HCT116 (cell line): Measurements from ENCODE around the gene AK6. TPM values are rescaled to one million over a fixed set of nuclear protein-coding genes. Genes with fewer than 3 reads are reported as not detected.

ENCODE experiments used
- ATAC-seq: fragments of 200-7000 bp; cut with Tn5 transposase; 2 replicates; pipeline ENCODE4 v1.9.1; 2020; ENCODE audit warnings: mild to moderate bottlenecking, moderate library complexity
- BruUV-seq: library from RNA; stranded (reverse); fragments of 400-500 nt; replicated peaks from 2 replicates; lab custom pipeline; 2021; lab: Mats Ljungman, UMichigan
- CTCF ChIA-PET: fragments of 300-600 bp; sonication (Branson Sonifier 250); formaldehyde crosslinking; loops from one replicate; lab custom pipeline; 2021; ENCODE audit warnings: antibody characterized with exemption; lab: Charles Lee
- POLR2A ChIA-PET: fragments of 300-600, 350-600 bp; sonication (Branson Sonifier 250); formaldehyde crosslinking; loops from one replicate; lab custom pipeline; 2021; ENCODE audit warnings: antibody characterized with exemption; lab: Charles Lee
- RAD21 ChIA-PET, 2 experiments: fragments of 300-600 bp; sonication (Branson Sonifier 250); formaldehyde crosslinking; loops; one replicate each; lab custom pipeline; 2023; ENCODE audit warnings: low total read pairs in 2 of 2; ENCODE audit not compliant: uncharacterized antibody in 2 of 2, unreplicated experiment in 2 of 2, low non-redundant PET in 1 of 2; lab: Charles Lee
- DNase-seq: peaks from one replicate; pipeline ENCODE4 v3.0.0-alpha.2; 2010; ENCODE audit warnings: low read depth, low spot score
- H2AFZ ChIP-seq: fragments of 200-600 bp; shearing (Covaris generic), sonication (generic); 2 replicates; pipeline ENCODE4 v1.6.1; 2017; ENCODE audit warnings: low read depth, mixed run types, mixed read lengths, antibody characterized with exemption, low read length; ENCODE audit not compliant: poor library complexity, severe bottlenecking
- H3K27ac ChIP-seq: 2 replicates; pipeline ENCODE4 v1.5.1; 2012; ENCODE audit warnings: low read depth, low read length
- H3K27me3 ChIP-seq: fragments of 200-600 bp; sonication (generic); 2 replicates; pipeline ENCODE4 v1.6.1; 2016; ENCODE audit warnings: mixed run types, low read length, mixed read lengths; ENCODE audit not compliant: insufficient read depth
- H3K36me3 ChIP-seq, 2 experiments: fragments of 200-500 bp in 1 of 2; fragments of 200-600 bp in 1 of 2; sonication (Bioruptor generic) in 1 of 2; sonication (generic) in 1 of 2; 2 replicates each; pipeline versions ENCODE4 v1.5.1 to v1.6.1; 2014 to 2016; ENCODE audit warnings: low read length in 2 of 2, inconsistent platforms in 1 of 2, mixed read lengths in 1 of 2, mixed run types in 1 of 2; ENCODE audit not compliant: insufficient read depth in 2 of 2, control insufficient read depth in 1 of 2
- H3K4me1 ChIP-seq, 2 experiments: fragments of 200-600 bp in 1 of 2; sonication (generic) in 1 of 2; 2 replicates each; pipeline versions ENCODE4 v1.5.1 to v1.6.1; 2012 to 2017; ENCODE audit warnings: low read length in 2 of 2, inconsistent platforms in 1 of 2, mild to moderate bottlenecking in 1 of 2, mixed read lengths in 1 of 2, mixed run types in 1 of 2, moderate library complexity in 1 of 2; ENCODE audit not compliant: insufficient read depth in 2 of 2, control insufficient read depth in 1 of 2
- H3K4me2 ChIP-seq: fragments of 200-600 bp; sonication (generic); 2 replicates; pipeline ENCODE4 v1.6.1; 2017; ENCODE audit warnings: mixed run types, low read length, mixed read lengths
- H3K4me3 ChIP-seq, 2 experiments: fragments of 200-600 bp in 1 of 2; sonication (generic) in 1 of 2; replicated peaks in 1 of 2; 2 replicates each; pipeline ENCODE4 v1.5.1; 2011 to 2016; ENCODE audit warnings: low read length in 2 of 2, control low read depth in 1 of 2, low read depth in 1 of 2, mild to moderate bottlenecking in 1 of 2, mixed read lengths in 1 of 2, mixed run types in 1 of 2
- H3K79me2 ChIP-seq: fragments of 200-600 bp; sonication (generic); 2 replicates; pipeline ENCODE4 v1.6.1; 2017; ENCODE audit warnings: mild to moderate bottlenecking, mixed run types, low read length, moderate library complexity, mixed read lengths; ENCODE audit not compliant: insufficient read depth
- H3K9ac ChIP-seq: fragments of 200-600 bp; sonication (generic); 2 replicates; pipeline ENCODE4 v1.6.1; 2016; ENCODE audit warnings: low read length, mixed read lengths
- H3K9me2 ChIP-seq: fragments of 200-600 bp; sonication (generic), shearing (Covaris generic); 2 replicates; pipeline ENCODE4 v1.6.1; 2017; ENCODE audit warnings: mixed run types, mild to moderate bottlenecking, moderate library complexity; ENCODE audit not compliant: insufficient read depth
- H3K9me3 ChIP-seq, 2 experiments: fragments of 200-500 bp in 1 of 2; fragments of 200-600 bp in 1 of 2; sonication (Bioruptor generic) in 1 of 2; sonication (generic) in 1 of 2; 2 replicates each; pipeline ENCODE4 v1.6.1; 2014 to 2017; ENCODE audit warnings: low read length in 2 of 2, mixed read lengths in 2 of 2, inconsistent platforms in 1 of 2, low read depth in 1 of 2, mild to moderate bottlenecking in 1 of 2, mixed run types in 1 of 2, moderate library complexity in 1 of 2; ENCODE audit not compliant: control insufficient read depth in 1 of 2, insufficient read depth in 1 of 2
- H4K20me1 ChIP-seq: fragments of 200-600 bp; sonication (generic), shearing (Covaris generic); 2 replicates; pipeline ENCODE4 v1.6.1; 2017; ENCODE audit warnings: mixed run types, mild to moderate bottlenecking, moderate library complexity; ENCODE audit not compliant: insufficient read depth
- CBX3 ChIP-seq: IDR thresholded peaks from 2 replicates; pipeline ENCODE4 v1.6.1; 2012; ENCODE audit warnings: low read depth
- CEBPB ChIP-seq: IDR thresholded peaks from 2 replicates; pipeline ENCODE4 v1.6.1; 2012; ENCODE audit warnings: low read depth
- EGR1 ChIP-seq: IDR thresholded peaks from 2 replicates; pipeline ENCODE4 v1.6.1; 2012; ENCODE audit warnings: low read depth
- ELF1 ChIP-seq: IDR thresholded peaks from 2 replicates; pipeline ENCODE4 v1.6.1; 2012; ENCODE audit warnings: low read depth, borderline replicate concordance
- EZH2 ChIP-seq: fragments of 200-600 bp; sonication (generic); IDR thresholded peaks from 2 replicates; pipeline ENCODE4 v1.6.1; 2017; ENCODE audit warnings: antibody characterized with exemption, mixed run types
- EZH2phosphoT487 ChIP-seq: fragments of 200-600 bp; IDR thresholded peaks from 2 replicates; pipeline ENCODE4 v1.6.1; 2018; ENCODE audit warnings: antibody characterized with exemption, borderline replicate concordance
- FOSL1 ChIP-seq: IDR thresholded peaks from 2 replicates; pipeline ENCODE4 v1.6.1; 2012; ENCODE audit warnings: low read depth
- JUND ChIP-seq: IDR thresholded peaks from 2 replicates; pipeline ENCODE4 v1.6.1; 2012
- POLR2A ChIP-seq: IDR thresholded peaks from 2 replicates; pipeline ENCODE4 v1.7.0; 2011; ENCODE audit warnings: borderline replicate concordance; ENCODE audit not compliant: insufficient read depth, insufficient read length; ENCODE audit errors: extremely low read depth
- POLR2AphosphoS5 ChIP-seq: IDR thresholded peaks from 2 replicates; pipeline ENCODE4 v1.6.1; 2011; ENCODE audit warnings: mild to moderate bottlenecking, low read depth, low read length, moderate library complexity
- RAD21 ChIP-seq: IDR thresholded peaks from 2 replicates; pipeline ENCODE4 v1.6.1; 2012; ENCODE audit warnings: low read depth, mild to moderate bottlenecking
- SIN3A ChIP-seq: IDR thresholded peaks from 2 replicates; pipeline ENCODE4 v1.6.1; 2012; ENCODE audit warnings: low read depth
- SP1 ChIP-seq: IDR thresholded peaks from 2 replicates; pipeline ENCODE4 v1.6.1; 2012; ENCODE audit warnings: low read depth
- TCF7L2 ChIP-seq: IDR thresholded peaks from 2 replicates; pipeline ENCODE4 v1.7.0; 2011; ENCODE audit warnings: borderline replicate concordance, inconsistent platforms; ENCODE audit not compliant: insufficient read depth, insufficient read length; ENCODE audit errors: extremely low read depth
- YY1 ChIP-seq: IDR thresholded peaks from 2 replicates; pipeline ENCODE4 v1.6.1; 2011; ENCODE audit warnings: low read length, low read depth, moderate library complexity, mild to moderate bottlenecking; ENCODE audit not compliant: insufficient replicate concordance; ENCODE audit errors: extremely low read depth
- ZNF274 ChIP-seq: fragments of 200-500 bp; sonication (Bioruptor generic); IDR thresholded peaks from 2 replicates; pipeline ENCODE4 v1.6.1; 2014; ENCODE audit warnings: mild to moderate bottlenecking, low read depth, low read length, inconsistent platforms
- intact Hi-C: fragments of 100-400 bp; cut with micrococcal nuclease; formaldehyde crosslinking; loops from 2 replicates; pipeline ENCODE4 v1.10.0; 2022
- total RNA-seq: library from RNA; stranded (reverse); gene quantifications from one replicate; pipeline ENCODE4 v1.2.1, GENCODE V29; 2021; ENCODE audit not compliant: unreplicated experiment

Gene AK6
- total RNA-seq, 1 experiment from 2014 or later = 33.4 TPM

DNA sequence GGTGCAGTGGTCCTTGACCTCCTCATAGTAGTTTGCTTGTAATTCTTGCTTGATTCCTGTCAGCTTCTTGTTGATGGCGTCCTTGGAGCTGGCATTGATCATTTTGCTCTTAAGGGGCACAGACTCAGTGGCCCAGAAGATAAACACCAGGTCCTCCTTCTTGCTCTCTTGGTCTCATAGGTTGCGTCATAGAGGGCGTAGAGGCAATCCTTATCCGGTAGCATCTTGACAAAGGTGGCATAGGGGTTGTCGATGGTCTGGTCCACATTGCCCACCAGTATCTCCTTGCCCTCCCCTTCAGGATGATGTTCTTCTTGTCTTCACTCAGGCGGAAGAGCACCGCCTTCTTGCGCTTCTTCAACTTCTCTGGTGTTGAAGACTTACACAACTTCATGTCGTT, 55.9 kb downstream of the AK6 start:
- H3K4me1 ChIP-seq = no peaks in the 10 kb centered on the region
- POLR2A ChIA-PET = no interaction called here
- H3K27ac ChIP-seq = no peak overlapping the region
- no peak overlapping the region for H3K9ac ChIP-seq
- H3K27me3 ChIP-seq = no peaks in the 10 kb centered on the region
- TF ChIP-seq YY1 (no peak), CEBPB (no peak), ELF1 (no peak), FOSL1 (no peak), ZNF274 (no peak), TCF7L2 (no peak), JUND (no peak), EGR1 (no peak), EZH2phosphoT487 (no peak), POLR2A (no peak), EZH2 (no peak), SP1 (no peak), CBX3 (no peak), RAD21 (no peak), SIN3A (no peak), POLR2AphosphoS5 (no peak)
- TF ChIP-seq, all 23 proteins: peak for 0
- H3K9me3 ChIP-seq = no peaks in the 10 kb centered on the region
- no peaks in the 10 kb centered on the region for H3K9me2 ChIP-seq
- H2AFZ ChIP-seq = no peak overlapping the region
- no TSS peak for BruUV-seq
- intact Hi-C loops = loop anchor here (10.0 kb wide), 1 partner anchor 189 kb away; no protein-coding TSS in a partner anchor
- H3K36me3 ChIP-seq = peaks cover 5 to 15% of the 10 kb centered on the region in 2 experiments; a peak in 2 of 4 replicates
- no peak overlapping the region for H3K4me3 ChIP-seq
- no peak for DNase-seq
- no peaks in the 10 kb centered on the region for H3K79me2 ChIP-seq
- H4K20me1 ChIP-seq = no peaks in the 10 kb centered on the region
- no peak for ATAC-seq
- H3K4me2 ChIP-seq = no peak overlapping the region
- RAD21 ChIA-PET = no interaction called here
- CTCF ChIA-PET = no interaction called here
